Globus pallidus (tissue), 1 donor: ENCODE measurements around the gene NUDT22.
A peak's percentile ranks its signal among the peaks of the same experiment; 100 is the strongest.

Experiments used
- DNase-seq: peaks from one replicate; pipeline ENCODE4 v3.0.0-alpha.2; 2015; ENCODE audit warnings: low spot score

The NUDT22 gene

GRCh38 chr11:64206457-64207255, 19.4 kb upstream of the NUDT22 start, which contains the start of gene FERMT3:
FERMT3 (plus strand) TSS chr11:64206721; CDS start chr11:64207365, 644 bp downstream.
- DNase-seq, result no peak

DNA sequence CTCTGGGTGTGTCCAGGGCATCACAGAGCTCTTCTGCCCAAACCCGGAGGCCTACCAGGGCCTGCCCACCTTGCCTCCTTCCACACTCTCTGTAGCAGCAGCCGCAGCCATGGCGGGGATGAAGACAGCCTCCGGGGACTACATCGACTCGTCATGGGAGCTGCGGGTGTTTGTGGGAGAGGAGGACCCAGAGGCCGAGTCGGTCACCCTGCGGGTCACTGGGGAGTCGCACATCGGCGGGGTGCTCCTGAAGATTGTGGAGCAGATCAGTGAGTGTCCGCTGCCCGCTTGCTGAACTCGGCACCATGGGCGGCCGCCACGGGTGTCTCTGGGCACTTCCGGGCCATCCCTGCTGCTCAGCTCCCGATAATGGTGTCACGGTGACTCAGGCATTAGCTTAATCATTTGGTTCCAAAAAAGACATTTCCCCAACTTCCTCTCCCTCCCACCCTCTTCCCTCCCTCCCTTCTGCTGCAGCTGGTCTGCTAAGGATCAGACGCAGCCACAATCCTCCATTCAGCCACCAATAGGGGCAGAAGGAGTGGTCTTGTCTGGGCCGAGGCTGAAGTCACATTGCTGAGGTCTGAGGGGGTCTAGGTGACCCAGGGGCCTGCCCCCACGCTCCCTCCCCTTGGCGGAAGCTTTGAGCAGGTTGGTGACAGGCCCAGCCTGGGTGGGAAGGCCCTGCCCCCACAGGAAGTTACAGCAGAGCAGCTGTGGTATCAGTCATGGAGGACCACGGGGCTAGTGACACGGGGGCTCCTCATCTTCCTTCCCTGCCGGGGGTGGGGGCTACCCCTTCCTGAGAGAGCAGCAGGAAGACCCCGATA, 18.6 kb upstream of the NUDT22 start:
- no peak for DNase-seq

DNA sequence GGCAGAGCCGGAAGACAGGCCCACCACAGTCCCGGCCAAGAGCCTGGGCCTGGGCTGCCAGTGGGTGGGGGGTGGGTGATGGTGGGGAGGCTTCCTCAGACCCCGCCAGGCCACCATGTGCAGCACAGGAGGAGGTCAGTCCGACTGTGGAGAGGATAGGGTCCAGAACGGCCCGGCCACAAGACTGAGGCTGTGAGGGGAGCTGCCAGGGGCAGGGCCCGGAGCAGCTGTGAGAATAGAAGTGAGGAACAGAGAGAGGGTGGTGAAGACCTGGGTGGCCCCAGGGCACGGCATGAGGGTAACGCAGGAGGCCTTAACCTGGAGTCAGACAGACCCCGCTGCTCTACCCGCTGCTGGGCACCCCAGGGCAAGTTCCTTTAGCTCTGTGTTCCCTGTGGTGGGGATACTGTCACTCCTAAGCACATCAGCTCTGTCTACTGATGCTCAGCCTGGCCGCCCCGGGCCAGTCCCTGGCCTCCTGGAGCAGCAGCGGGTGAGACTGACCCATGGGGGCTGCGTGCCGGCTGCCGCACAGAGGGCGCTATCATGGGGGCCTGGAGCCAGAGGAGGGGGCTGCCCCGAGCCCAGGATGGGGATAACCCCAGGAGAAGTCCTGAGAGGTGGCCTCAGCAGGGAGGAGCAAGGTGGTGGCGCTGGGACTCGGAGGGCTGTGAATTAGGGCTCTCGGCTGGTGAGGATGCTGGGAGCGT, 17.8 kb upstream of the NUDT22 start:
- no peak for DNase-seq

DNA sequence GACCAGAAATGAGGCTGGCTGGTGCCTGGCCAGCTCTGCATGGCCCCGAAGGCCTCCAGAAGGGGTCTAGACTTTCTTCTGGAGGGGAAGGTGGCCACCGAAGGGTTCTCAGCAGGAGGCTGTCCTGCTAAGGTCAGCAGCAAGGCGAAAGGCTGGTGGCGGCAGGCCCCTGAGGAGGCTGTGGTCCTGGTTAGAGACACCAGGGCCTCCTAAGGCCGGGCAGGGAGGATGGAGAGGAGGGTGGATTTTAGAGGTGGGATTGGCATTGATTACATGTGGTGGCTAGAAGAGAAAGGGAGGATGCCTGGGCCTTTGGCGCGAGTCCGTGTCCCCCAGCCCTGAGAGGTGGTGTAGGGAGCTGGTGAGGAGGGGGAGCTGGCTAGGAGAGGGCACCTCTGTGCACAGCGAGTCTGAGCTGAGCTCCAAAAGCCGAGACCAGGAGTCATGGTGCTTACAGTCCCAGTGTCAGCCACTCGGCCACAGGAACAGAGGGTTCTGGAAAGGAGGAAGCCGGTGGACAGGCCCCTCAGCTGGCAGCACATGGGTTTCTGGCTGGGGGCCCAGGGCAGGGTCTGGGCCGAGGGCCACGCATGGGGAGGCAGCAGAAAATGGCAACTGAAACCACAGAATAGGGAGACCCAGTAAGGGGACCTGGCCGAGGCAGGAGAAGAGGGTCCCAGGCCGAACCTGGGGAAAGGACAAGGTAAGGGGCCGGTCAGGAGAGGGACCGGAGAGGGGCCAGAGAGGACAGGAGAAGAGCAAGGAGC, 17.1 kb upstream of the NUDT22 start:
- no peak for DNase-seq

DNA sequence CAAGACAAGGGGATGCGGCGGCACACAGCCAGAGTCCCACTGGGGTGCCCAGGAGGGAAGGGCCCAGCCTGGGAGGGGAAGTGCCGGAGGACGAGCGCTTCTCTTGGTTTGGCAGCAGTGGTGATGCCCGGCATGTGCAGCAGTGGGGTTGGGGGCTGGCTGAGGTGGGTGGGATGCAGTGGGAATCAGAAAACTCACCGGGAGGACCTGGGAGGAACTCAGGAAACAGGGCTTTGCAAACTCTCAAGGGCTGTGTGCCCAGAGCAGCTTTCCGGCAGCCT, 16.6 kb upstream of the NUDT22 start:
- no peak for DNase-seq

DNA sequence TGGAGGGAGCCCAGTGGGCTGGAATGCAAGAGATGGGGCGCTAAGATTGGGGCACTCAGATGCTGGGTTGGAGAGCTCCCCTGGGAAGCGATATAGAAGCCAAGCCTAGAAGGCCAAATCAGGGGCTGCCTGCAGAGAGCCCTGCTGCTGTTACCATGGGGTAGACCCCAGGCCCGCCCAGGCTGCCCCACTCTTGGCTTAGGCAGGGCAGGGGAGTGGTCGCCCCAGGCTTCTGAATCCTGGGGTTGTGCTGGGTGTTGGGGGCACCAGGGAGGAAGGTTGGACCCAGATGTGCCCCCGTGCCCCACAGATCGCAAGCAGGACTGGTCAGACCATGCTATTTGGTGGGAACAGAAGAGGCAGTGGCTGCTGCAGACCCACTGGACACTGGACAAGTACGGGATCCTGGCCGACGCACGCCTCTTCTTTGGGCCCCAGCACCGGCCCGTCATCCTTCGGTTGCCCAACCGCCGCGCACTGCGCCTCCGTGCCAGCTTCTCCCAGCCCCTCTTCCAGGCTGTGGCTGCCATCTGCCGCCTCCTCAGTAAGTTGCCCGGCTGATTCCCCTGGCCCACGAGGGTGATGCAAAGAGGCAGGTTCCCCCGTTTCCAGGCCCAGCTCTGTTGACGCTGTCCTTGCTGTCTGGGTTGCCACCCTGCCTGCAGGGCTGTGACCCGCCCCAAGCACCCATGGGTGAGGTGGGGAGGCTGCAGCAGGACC, 15.6 kb upstream of the NUDT22 start:
- no peak for DNase-seq

DNA sequence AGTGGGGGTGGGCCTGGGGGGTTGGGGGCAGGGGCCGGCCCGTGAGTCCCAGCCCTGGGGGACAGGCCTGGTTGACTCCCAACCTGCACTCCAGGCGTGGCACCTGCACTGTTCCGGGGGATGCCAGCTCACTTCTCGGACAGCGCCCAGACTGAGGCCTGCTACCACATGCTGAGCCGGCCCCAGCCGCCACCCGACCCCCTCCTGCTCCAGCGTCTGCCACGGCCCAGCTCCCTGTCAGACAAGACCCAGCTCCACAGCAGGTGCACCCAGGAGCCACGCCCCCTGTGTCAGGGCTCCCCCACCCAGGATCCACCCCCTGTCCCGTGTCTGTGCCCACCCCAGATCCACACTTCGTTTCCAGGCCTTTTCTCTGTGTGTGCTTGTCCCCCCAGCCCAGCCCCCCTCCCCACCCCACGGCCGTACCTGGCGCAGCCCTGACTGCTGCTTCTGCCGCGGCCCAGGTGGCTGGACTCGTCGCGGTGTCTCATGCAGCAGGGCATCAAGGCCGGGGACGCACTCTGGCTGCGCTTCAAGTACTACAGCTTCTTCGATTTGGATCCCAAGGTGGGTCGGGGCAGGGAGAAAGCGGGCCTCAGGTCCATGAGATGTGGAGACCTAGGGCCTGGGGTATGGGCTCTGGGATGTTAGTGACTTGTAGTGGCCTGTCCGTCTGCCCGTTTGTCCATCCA, 14.7 kb upstream of the NUDT22 start:
- no peak for DNase-seq

DNA sequence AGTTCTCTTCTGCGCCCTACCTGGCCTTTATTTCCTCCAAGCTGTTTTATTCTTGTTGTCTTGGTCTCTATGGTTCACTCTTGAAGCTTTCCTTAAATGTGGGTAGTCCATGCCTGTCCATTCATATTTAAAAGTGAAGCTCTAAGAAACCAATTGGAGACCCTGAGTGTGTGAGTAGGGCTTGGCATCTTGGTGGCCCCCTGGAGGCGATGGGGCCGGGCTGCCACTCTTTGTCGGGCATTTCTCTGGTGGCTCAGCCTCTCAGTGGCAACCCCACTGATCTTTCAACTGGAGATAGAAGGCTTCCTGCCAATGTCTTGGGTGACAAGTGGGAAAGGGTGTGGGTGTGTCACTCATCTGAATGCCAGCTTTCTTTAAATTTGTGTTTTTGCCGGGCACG, 9.2 kb upstream of the NUDT22 start:
- no peak for DNase-seq

DNA sequence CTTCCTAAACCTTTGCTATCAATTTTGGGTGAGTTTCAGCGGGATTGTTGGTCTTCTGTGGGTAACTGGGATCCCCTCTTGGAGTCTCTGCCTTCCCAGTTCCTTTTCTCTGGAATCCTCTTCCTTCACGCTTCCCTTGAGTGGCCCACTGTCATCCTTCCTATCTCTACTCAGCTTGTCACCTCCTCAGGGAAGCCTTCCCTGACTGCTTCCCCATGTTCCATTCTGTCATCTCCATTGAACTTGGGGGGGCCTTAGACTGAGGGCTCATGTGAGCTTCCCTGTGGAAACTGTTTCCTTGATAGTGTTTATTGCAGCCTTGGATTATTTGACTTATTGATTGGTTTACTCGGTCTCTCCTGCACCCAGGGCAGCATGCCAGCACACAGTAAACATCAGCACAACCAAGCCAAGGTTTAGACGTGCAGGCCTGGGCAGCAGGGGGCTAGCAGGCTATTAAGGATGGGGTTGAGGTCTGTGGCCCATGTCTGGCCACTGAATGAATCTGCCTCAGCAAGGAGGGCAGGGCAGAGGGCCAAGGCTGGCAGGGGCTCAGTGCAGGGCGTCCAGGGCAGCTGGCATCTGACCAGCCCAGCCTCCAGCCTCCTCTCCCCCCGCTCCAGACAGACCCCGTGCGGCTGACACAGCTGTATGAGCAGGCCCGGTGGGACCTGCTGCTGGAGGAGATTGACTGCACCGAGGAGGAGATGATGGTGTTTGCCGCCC, 7.3 kb upstream of the NUDT22 start:
- DNase-seq, result no peak

- DNase-seq, result no peak
Observed at GRCh38 chr11:64219354-64219684, 6.8 kb upstream of the NUDT22 start.

DNA sequence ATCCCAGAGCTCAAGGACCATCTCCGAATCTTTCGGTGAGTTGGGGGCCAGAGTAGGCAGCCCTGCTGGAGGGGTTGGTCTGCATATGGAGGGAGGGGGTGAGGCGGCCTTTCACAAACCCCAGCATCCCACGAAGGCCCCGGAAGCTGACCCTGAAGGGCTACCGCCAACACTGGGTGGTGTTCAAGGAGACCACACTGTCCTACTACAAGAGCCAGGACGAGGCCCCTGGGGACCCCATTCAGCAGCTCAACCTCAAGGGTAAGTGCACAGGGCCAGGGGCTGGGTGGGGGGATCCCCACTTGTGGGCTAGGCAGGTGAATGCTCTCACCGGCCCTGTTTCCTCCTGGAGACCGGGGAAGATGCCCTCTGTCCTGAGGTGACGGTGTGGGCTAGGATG, 6.3 kb upstream of the NUDT22 start:
- no peak for DNase-seq

GRCh38 chr11:64220271-64220670, 5.8 kb upstream of the NUDT22 start:
- no peak for DNase-seq

DNA sequence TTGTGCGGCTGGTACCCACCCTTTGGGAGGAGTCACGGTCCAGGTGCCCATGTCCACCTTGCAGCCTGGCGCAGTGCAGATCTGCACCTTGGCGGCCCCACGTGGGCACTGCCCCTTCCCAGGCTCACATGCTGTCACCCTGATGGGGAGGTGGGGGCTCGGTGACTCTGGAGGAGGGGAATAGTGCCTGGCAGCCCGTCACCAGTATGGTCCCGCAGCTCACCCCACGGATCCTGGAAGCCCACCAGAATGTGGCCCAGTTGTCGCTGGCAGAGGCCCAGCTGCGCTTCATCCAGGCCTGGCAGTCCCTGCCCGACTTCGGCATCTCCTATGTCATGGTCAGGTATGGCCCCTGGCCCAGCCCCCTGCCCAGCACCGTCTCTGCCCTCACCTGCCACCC, 5.3 kb upstream of the NUDT22 start:
- DNase-seq, result no peak

- DNase-seq, result no peak
Observed at GRCh38 chr11:64222651-64223000, 3.4 kb upstream of the NUDT22 start.

DNA sequence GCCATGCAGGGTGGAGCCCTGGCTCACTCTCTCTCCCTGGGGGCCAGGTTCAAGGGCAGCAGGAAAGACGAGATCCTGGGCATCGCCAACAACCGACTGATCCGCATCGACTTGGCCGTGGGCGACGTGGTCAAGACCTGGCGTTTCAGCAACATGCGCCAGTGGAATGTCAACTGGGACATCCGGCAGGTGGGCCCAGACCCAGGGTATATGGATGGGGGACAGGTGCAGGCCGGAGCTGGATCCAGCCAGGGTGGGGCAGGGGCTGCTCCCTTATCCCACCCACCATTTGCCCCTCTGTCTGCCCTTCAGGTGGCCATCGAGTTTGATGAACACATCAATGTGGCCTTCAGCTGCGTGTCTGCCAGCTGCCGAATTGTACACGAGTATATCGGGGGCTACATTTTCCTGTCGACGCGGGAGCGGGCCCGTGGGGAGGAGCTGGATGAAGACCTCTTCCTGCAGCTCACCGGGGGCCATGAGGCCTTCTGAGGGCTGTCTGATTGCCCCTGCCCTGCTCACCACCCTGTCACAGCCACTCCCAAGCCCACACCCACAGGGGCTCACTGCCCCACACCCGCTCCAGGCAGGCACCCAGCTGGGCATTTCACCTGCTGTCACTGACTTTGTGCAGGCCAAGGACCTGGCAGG, 2.9 kb upstream of the NUDT22 start:
- no peak for DNase-seq

DNA sequence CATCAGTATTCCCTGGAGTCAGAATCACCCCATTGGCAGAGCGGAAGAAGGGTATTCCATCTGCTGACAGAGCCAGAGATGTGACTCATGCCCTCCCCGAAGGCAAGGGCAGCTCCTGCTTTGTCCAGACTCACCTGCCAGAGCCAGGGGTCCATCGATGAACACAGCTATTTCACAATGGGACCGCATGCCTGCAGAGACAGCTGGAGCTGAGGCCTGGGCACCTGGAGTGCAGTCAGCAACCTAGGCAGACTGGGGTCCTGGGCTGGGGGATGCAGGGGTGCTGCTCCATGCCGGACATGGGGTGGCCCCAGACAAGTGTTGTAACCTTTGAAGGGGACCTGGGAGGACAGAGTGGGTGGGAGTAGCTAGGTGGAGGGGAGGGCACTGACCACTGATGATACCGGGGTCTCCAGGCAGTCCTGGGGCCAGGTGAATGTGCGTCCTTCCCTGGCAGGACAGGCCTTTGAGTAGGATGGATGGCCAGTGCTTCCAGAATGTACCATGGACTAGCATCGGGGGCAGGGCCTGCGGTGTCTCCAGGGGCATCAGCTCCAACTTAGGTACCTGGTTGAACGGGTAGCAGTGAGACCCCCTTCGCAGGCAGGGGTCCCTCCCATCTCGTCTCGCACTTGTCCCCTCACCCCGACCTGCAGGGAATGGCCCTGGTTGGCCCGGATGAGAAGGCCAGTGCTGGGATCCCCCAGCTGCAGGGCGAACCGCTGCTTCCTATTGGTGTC, 1.8 kb upstream of the NUDT22 start:
- no peak for DNase-seq

DNA sequence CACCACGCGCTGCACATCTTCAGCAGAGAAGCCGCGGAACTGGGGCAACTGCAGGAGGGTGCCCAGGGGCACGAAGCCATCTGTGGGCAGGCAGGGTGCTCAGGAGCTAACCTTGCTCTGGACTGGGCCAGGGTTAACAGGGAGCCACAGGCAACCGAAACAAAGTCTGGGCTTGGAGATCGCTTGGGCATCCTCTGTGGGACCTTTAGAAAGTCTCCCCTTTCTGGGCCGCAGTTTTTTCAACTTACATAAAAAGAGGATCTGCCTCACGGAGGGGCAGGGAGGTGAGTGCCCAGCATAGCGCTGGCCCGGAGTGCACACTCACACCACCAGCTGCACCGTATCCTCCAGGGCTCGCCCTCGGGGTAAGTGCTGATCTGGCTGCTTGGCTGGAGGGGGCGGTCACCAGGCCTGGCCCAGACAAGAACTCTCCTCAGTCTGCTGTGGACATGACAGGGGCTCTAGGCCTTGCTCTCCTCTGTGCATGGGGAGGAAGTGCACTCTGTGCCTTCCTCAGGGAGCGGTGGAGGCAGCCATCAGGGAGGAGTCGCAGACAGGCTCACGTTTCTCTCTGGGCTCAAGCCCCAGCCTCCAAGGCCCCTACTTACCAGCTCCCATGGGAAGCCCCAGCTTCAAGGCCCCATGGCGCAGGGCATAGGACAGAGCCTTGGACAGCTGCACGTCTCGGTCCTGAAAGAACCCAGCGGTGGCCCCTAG, 1.0 kb upstream of the NUDT22 start:
- DNase-seq, result no peak

GRCh38 chr11:64226507-64227051, 505 bp downstream of the NUDT22 start:
- peak; percentile 46 for DNase-seq
